GM12878 (cell line): ENCODE measurements around the gene IDH3G. TPM values are rescaled to one million over a fixed set of nuclear protein-coding genes. Genes with fewer than 3 reads are reported as not detected.

Experiments used
- ATAC-seq: fragments of 200-7000 bp; cut with Tn5 transposase; 3 replicates; pipeline ENCODE4 v1.9.1; 2020; ENCODE audit warnings: mild to moderate bottlenecking, moderate library complexity
- BruUV-seq: library from RNA; stranded (reverse); fragments of 400-500 nt; replicated peaks from 2 replicates; lab custom pipeline; 2021; lab: Mats Ljungman, UMichigan
- CTCF ChIA-PET: fragments of 300-600 bp; sonication (Branson Sonifier 250); formaldehyde crosslinking; extraction: SDS; loops from one replicate; lab custom pipeline; 2021; ENCODE audit warnings: inconsistent platforms; lab: Yijun Ruan, JAX
- POLR2A ChIA-PET: fragments of 350-600 bp; formaldehyde crosslinking; extraction: SDS; loops from one replicate; lab custom pipeline; 2021; ENCODE audit warnings: inconsistent platforms; lab: Charles Lee
- RAD21 ChIA-PET: fragments of 300-600 bp; sonication (Branson Sonifier 250); formaldehyde crosslinking; loops from one replicate; lab custom pipeline; 2023; ENCODE audit warnings: antibody characterized with exemption; ENCODE audit not compliant: unreplicated experiment; lab: Charles Lee
- SMC1A ChIA-PET: fragments of 300-600 bp; sonication (Branson Sonifier 250); formaldehyde crosslinking; loops from one replicate; lab custom pipeline; 2023; ENCODE audit not compliant: unreplicated experiment, uncharacterized antibody; lab: Charles Lee
- DNase-seq: peaks from one replicate; pipeline ENCODE4 v3.0.0-alpha.2; 2011; ENCODE audit warnings: low read depth, low spot score
- FAIRE-seq: peaks from 3 replicates; lab custom pipeline; 2011; peaks lifted over from hg19 to GRCh38; lab: Jason Lieb, UNC
- H2AFZ ChIP-seq: 2 replicates; pipeline ENCODE4 v1.6.0; 2011; ENCODE audit warnings: low read depth, low read length, control low read depth; ENCODE audit not compliant: control insufficient read depth
- H3K27ac ChIP-seq: 2 replicates; pipeline ENCODE4 v1.5.1; 2011; ENCODE audit warnings: control low read depth; ENCODE audit not compliant: control insufficient read depth, insufficient read depth
- H3K27me3 ChIP-seq, 2 experiments: replicated peaks in 1 of 2; 2 replicates each; pipeline versions ENCODE4 v1.6.0 to v1.6.1; 2011; ENCODE audit warnings: low read length in 1 of 2; ENCODE audit not compliant: control insufficient read depth in 2 of 2, insufficient read depth in 2 of 2
- H3K36me3 ChIP-seq, 2 experiments: 2 replicates each; pipeline ENCODE4 v1.5.1; 2011; ENCODE audit warnings: low read length in 1 of 2; ENCODE audit not compliant: control insufficient read depth in 2 of 2, insufficient read depth in 2 of 2
- H3K4me1 ChIP-seq: 2 replicates; pipeline ENCODE4 v1.6.1; 2011; ENCODE audit warnings: mild to moderate bottlenecking, low read length, moderate library complexity, mixed read lengths; ENCODE audit not compliant: control insufficient read depth, insufficient read depth
- H3K4me2 ChIP-seq: 2 replicates; pipeline ENCODE4 v1.6.0; 2011; ENCODE audit warnings: control low read depth; ENCODE audit not compliant: control insufficient read depth, insufficient read depth
- H3K4me3 ChIP-seq: fragments of 200-600 bp; sonication (generic); 2 replicates; pipeline ENCODE4 v1.5.1; 2016
- H3K79me2 ChIP-seq: 2 replicates; pipeline ENCODE4 v1.6.0; 2011; ENCODE audit warnings: low read length; ENCODE audit not compliant: control insufficient read depth, insufficient read depth
- H3K9ac ChIP-seq: 2 replicates; pipeline ENCODE4 v1.8.0; 2011; ENCODE audit warnings: low read length, control low read depth, mixed read lengths; ENCODE audit not compliant: control insufficient read depth, insufficient read depth
- H3K9me3 ChIP-seq: replicated peaks from 3 replicates; pipeline ENCODE4 v1.5.1; 2011; ENCODE audit warnings: mild to moderate bottlenecking, low read length; ENCODE audit not compliant: control insufficient read depth, insufficient read depth
- H4K20me1 ChIP-seq: 2 replicates; pipeline ENCODE4 v1.6.0; 2011; ENCODE audit not compliant: control insufficient read depth, insufficient read depth
- BACH1 ChIP-seq: fragments of 450-650 bp; IDR thresholded peaks from 2 replicates; pipeline ENCODE4 v1.6.1; 2017; ENCODE audit warnings: mild to moderate bottlenecking, borderline replicate concordance
- CREB1 ChIP-seq: IDR thresholded peaks from 2 replicates; pipeline ENCODE4 v1.6.1; 2012; ENCODE audit warnings: low read depth, mild to moderate bottlenecking, inconsistent platforms
- EGR1 ChIP-seq, 2 experiments: IDR thresholded peaks; 1 replicate in 1 of 2; 2 replicates in 1 of 2; pipeline ENCODE4 v1.6.1; 2011 to 2012; ENCODE audit warnings: low read depth in 2 of 2, low read length in 2 of 2, borderline replicate concordance in 1 of 2, mild to moderate bottlenecking in 1 of 2, moderate library complexity in 1 of 2
- EZH2 ChIP-seq: IDR thresholded peaks from 2 replicates; pipeline ENCODE4 v1.6.1; 2012; ENCODE audit warnings: low read depth, mild to moderate bottlenecking, control low read depth, inconsistent platforms, low read length, borderline replicate concordance; ENCODE audit not compliant: control insufficient read depth
- MXI1 ChIP-seq: fragments of 150-350 bp; IDR thresholded peaks from 2 replicates; pipeline ENCODE4 v1.6.1; 2011; ENCODE audit warnings: low read depth, mild to moderate bottlenecking, inconsistent platforms, low read length, improper control_type of control experiment
- NR2F1 ChIP-seq: fragments of 450-650 bp; conservative IDR thresholded peaks from 2 replicates; pipeline ENCODE4 v1.6.1; 2017; ENCODE audit warnings: mild to moderate bottlenecking
- POLR2AphosphoS5 ChIP-seq: IDR thresholded peaks from 2 replicates; pipeline ENCODE4 v1.6.1; 2011; ENCODE audit warnings: mild to moderate bottlenecking, low read length, inconsistent platforms
- SMAD5 ChIP-seq: IDR thresholded peaks from 2 replicates; pipeline ENCODE4 v1.6.1; 2016; ENCODE audit warnings: antibody characterized with exemption, low read depth
- SUZ12 ChIP-seq: fragments of 200-600 bp; sonication (generic); IDR thresholded peaks from one replicate; pipeline ENCODE4 v1.6.1; 2018; ENCODE audit warnings: antibody characterized with exemption, mild to moderate bottlenecking; ENCODE audit not compliant: unreplicated experiment
- YBX1 ChIP-seq: fragments of 450-650 bp; IDR thresholded peaks from 2 replicates; pipeline ENCODE4 v1.6.1; 2016; ENCODE audit warnings: antibody characterized with exemption
- ZNF24 ChIP-seq: fragments of 450-650 bp; IDR thresholded peaks from 2 replicates; pipeline ENCODE4 v1.6.1; 2017; ENCODE audit warnings: antibody characterized with exemption, mild to moderate bottlenecking
- WGBS: methylation state at CpG from one replicate; pipeline ENCODE4 v1.1.6; 2016; ENCODE audit warnings: low lambda C conversion rate; ENCODE audit not compliant: insufficient replicate concordance, insufficient coverage; ENCODE audit errors: missing lambda C conversion rate; 5-methylcytosine and 5-hydroxymethylcytosine counted together
- in situ Hi-C: fragments of 300-500 bp; cut with MboI; formaldehyde crosslinking; loops from 9 replicates; pipeline ENCODE4 v1.14.3; 2018; ENCODE audit warnings: mixed read lengths
- intact Hi-C: fragments of 100-400 bp; cut with micrococcal nuclease; formaldehyde crosslinking; loops from one replicate; pipeline ENCODE4 v1.14.2; 2022; ENCODE audit not compliant: unreplicated experiment
- polyA plus RNA-seq, 11 experiments: library from polyadenylated mRNA; depleted of rRNA in 4 of 11; unstranded in 6 of 11; stranded (reverse) in 5 of 11; fragments of >200 nt; fragmentation: Nextera tagmentation in 4 of 11; fragmentation: Illumina TruSeq in 1 of 11; extraction: Ambion mirVana in 4 of 11; extraction: Trizol in 1 of 11; gene quantifications; 1 replicate in 1 of 11; 2 replicates in 10 of 11; pipeline versions ENCODE4 v1.2.1 to v1.2.3, GENCODE V29; 2011 to 2016; ENCODE audit warnings: inconsistent platforms in 2 of 11, missing spikeins in 2 of 11, low read depth in 1 of 11
- total RNA-seq, 4 experiments: library from RNA; depleted of rRNA in 3 of 4; stranded (reverse); fragments of >200 nt in 3 of 4; fragmentation: Illumina TruSeq in 1 of 4; extraction: Trizol in 1 of 4; gene quantifications; 2 replicates each; pipeline versions ENCODE4 v1.2.1 to v1.2.3, GENCODE V29; 2013 to 2021

IDH3G gene
- total and polyA plus RNA-seq, 10 of the 15 experiments (the other 5 are each of a cell fraction or from before 2014, with no cell fraction given): 26.3 to 102 (median 66.6) TPM

DNA sequence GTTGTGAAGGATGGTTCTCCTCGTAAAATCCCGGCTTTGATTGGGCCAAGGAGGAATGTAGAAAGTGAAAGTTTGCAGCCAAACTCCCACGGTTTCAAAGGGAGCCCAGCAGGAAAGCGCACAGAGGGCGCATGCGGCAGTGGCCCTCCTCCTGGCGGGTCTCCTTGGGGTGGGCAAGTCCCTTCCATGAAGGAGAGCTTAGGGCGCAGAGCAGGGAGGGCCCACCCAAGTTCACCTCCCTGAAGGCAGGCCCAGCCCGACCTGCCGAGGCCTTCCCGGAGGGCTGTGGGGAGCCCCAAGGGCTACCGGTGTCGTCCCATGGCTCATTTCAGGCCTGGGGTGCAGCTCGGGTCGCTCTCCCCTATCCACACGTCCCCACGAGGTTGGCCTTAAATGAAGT, 34.1 kb upstream of the IDH3G start:
- no peak overlapping the region for H3K4me3 ChIP-seq
- H3K27ac ChIP-seq: no peak overlapping the region
- 52% methylated on average over 17 of the region's 17 CpGs for WGBS
- in situ Hi-C loops (no loop called here), intact Hi-C loops (no loop called here)
- H3K36me3 ChIP-seq: no peaks in the 10 kb centered on the region
- H3K9me3 ChIP-seq: no peaks in the 10 kb centered on the region; the same call in 2 of the 3 replicates
- no TSS peak for BruUV-seq
- CTCF ChIA-PET: no interaction called here
- RAD21 ChIA-PET: no interaction called here
- DNase-seq (no peak), FAIRE-seq (no peak)
- H3K27me3 ChIP-seq: no peaks in the 10 kb centered on the region; a peak in 2 of 4 replicates
- H3K79me2 ChIP-seq: no peaks in the 10 kb centered on the region
- no peaks in the 10 kb centered on the region for H4K20me1 ChIP-seq
- H2AFZ ChIP-seq: no peak overlapping the region
- H3K4me1 ChIP-seq: no peaks in the 10 kb centered on the region
- TF ChIP-seq MXI1: no peak
- no peak for TF ChIP-seq POLR2AphosphoS5
- TF ChIP-seq NR2F1: no peak
- no peak for TF ChIP-seq ZNF24
- TF ChIP-seq EZH2: no peak
- TF ChIP-seq EGR1 (IDR thresholded peaks at IDR 0.05; ENCODE audit: borderline replicate concordance in 1 of 2, low read depth in 2 of 2, low read length in 2 of 2): no peak
- TF ChIP-seq YBX1: no peak
- no peak for TF ChIP-seq BACH1
- TF ChIP-seq SUZ12: no peak
- no peak for TF ChIP-seq CREB1
- no peak for TF ChIP-seq SMAD5
- TF ChIP-seq, all 136 proteins: peak for 0
- SMC1A ChIA-PET: no interaction called here
- H3K4me2 ChIP-seq: no peak overlapping the region
- ATAC-seq: no peak
- POLR2A ChIA-PET: no interaction called here
- no peak overlapping the region for H3K9ac ChIP-seq
